Endometrial microvascular endothelial cells (primary cell): ENCODE data around the gene DEFB131B. TPM values are rescaled to one million over a fixed set of nuclear protein-coding genes. Genes with fewer than 3 reads are reported as not detected.

Experiments
- total RNA-seq: library from RNA; depleted of rRNA; stranded (reverse); fragments of >200 nt; gene quantifications from one replicate; pipeline ENCODE4 v1.2.3, GENCODE V29; 2015; ENCODE audit errors: inconsistent ontology term

DEFB131B gene
- total RNA-seq, 1 donor from 2014 or later, result not detected

Other genes starting within 250 kb of the DEFB131B start
- gene DEFB108B, start 45.3 kb upstream of the DEFB131B start, total RNA-seq, result not detected
- 5.7 TPM for gene XNDC1N, start 50.1 kb downstream of the DEFB131B start, total RNA-seq
- gene RNF121, start 50.6 kb downstream of the DEFB131B start, total RNA-seq, result 43.1 TPM
- gene IL18BP, start 120.5 kb downstream of the DEFB131B start, total RNA-seq, result 8.8 TPM
- 112 TPM for gene NUMA1, start 202.1 kb downstream of the DEFB131B start, total RNA-seq
- 1.1 TPM for gene LRRC51, start 202.4 kb downstream of the DEFB131B start, total RNA-seq
- 138 TPM for gene LAMTOR1, start 224.8 kb downstream of the DEFB131B start, total RNA-seq
- gene TOMT, start 227.5 kb downstream of the DEFB131B start, total RNA-seq, result not detected
- 48.1 TPM for gene ANAPC15, start 234.2 kb downstream of the DEFB131B start, total RNA-seq